Spinal cord (tissue), 10 donors: ENCODE data around the gene TSN. TPM values are rescaled to one million over a fixed set of nuclear protein-coding genes. Genes with fewer than 3 reads are reported as not detected.

Source experiments
- DNase-seq, 6 donors: peaks; one replicate each; pipeline versions ENCODE4 v3.0.0 to v3.0.0-alpha.2; 2013 to 2015; ENCODE audit warnings: low spot score in 6 of 6, low read depth in 4 of 6
- H3K27ac ChIP-seq: one replicate; pipeline ENCODE4 v1.5.1; 2013; ENCODE audit warnings: low read depth, low read length, control low read depth
- H3K27me3 ChIP-seq: one replicate; pipeline ENCODE4 v1.6.1; 2013; ENCODE audit warnings: low read length; ENCODE audit not compliant: control insufficient read depth, insufficient read depth
- H3K36me3 ChIP-seq: one replicate; pipeline ENCODE4 v1.6.1; 2013; ENCODE audit warnings: low read length; ENCODE audit not compliant: control insufficient read depth, insufficient read depth
- H3K4me1 ChIP-seq: one replicate; pipeline ENCODE4 v1.6.1; 2013; ENCODE audit warnings: low read length; ENCODE audit not compliant: control insufficient read depth, insufficient read depth
- H3K4me3 ChIP-seq: one replicate; pipeline ENCODE4 v1.5.1; 2013; ENCODE audit warnings: low read depth, low read length, control low read depth
- H3K9me3 ChIP-seq: one replicate; pipeline ENCODE4 v1.6.1; 2013; ENCODE audit warnings: low read length; ENCODE audit not compliant: control insufficient read depth, insufficient read depth
- WGBS: methylation state at CpG from one replicate; pipeline ENCODE4 v1.1.5; 2013; ENCODE audit warnings: missing lambda C conversion rate; ENCODE audit not compliant: insufficient coverage; 5-methylcytosine and 5-hydroxymethylcytosine counted together
- polyA plus RNA-seq, 2 donors: library from polyadenylated mRNA; unstranded; fragments of 120-200 nt; gene quantifications; one replicate each; pipeline ENCODE4 v1.2.1, GENCODE V29; 2013; ENCODE audit not compliant: insufficient read length in 2 of 2
- total RNA-seq, 2 donors: library from RNA; depleted of rRNA in 1 of 2; stranded (reverse); fragments of 120-200 nt in 1 of 2; fragments of >200 nt in 1 of 2; gene quantifications; one replicate each; pipeline versions ENCODE4 v1.2.3 to v1.2.4, GENCODE V29; 2013 to 2014
- donor health status: healthy.

Gene TSN
- total and polyA plus RNA-seq, 4 donors: 50.1 to 80.9 (median 66.4) TPM

- WGBS: no CpG with 5 or more reads among the region's 3 CpGs
- no peak overlapping the region for H3K27ac ChIP-seq
- H3K27me3 ChIP-seq: no peaks in the 10 kb centered on the region
- H3K36me3 ChIP-seq: no peaks in the 10 kb centered on the region
- H3K4me3 ChIP-seq: no peak overlapping the region
- H3K4me1 ChIP-seq: no peaks in the 10 kb centered on the region
- H3K9me3 ChIP-seq: peaks cover 2% of the 10 kb centered on the region
- no peak for DNase-seq
These were observed 35.8 kb downstream of the TSN start for GRCh38 chr2:121791290-121791689.

- H3K9me3 ChIP-seq: peaks cover 2% of the 10 kb centered on the region
- H3K4me1 ChIP-seq: no peaks in the 10 kb centered on the region
- no peak for DNase-seq
- H3K4me3 ChIP-seq: no peak overlapping the region
- no peaks in the 10 kb centered on the region for H3K27me3 ChIP-seq
- no peak overlapping the region for H3K27ac ChIP-seq
- H3K36me3 ChIP-seq: no peaks in the 10 kb centered on the region
- 28% methylated on average over 4 of the region's 6 CpGs for WGBS
These were observed 36.4 kb downstream of the TSN start for GRCh38 chr2:121791801-121792221.

- Histone ChIP-seq H3K27me3 (no peaks in the 10 kb centered on the region), H3K4me3 (no peak overlapping the region), H3K36me3 (no peaks in the 10 kb centered on the region), H3K9me3 (no peaks in the 10 kb centered on the region), H3K4me1 (no peaks in the 10 kb centered on the region), H3K27ac (no peak overlapping the region)
- no peak for DNase-seq
- 60% methylated on average over 1 of the region's 3 CpGs for WGBS
These were observed 38.4 kb downstream of the TSN start for GRCh38 chr2:121793816-121794215.

- Histone ChIP-seq H3K9me3 (no peaks in the 10 kb centered on the region), H3K4me1 (no peaks in the 10 kb centered on the region), H3K36me3 (no peaks in the 10 kb centered on the region), H3K27ac (no peak overlapping the region), H3K4me3 (no peak overlapping the region), H3K27me3 (no peaks in the 10 kb centered on the region)
- WGBS: 90% methylated on average over 3 of the region's 6 CpGs
- DNase-seq: no peak
These were observed 38.8 kb downstream of the TSN start for GRCh38 chr2:121794233-121794632.

- H3K36me3 ChIP-seq: no peaks in the 10 kb centered on the region
- no peak overlapping the region for H3K27ac ChIP-seq
- no peak for DNase-seq
- no peak overlapping the region for H3K4me3 ChIP-seq
- WGBS: 78% methylated on average over 3 of the region's 4 CpGs
- no peaks in the 10 kb centered on the region for H3K9me3 ChIP-seq
- H3K4me1 ChIP-seq: no peaks in the 10 kb centered on the region
- no peaks in the 10 kb centered on the region for H3K27me3 ChIP-seq
These were observed 40.8 kb downstream of the TSN start for GRCh38 chr2:121796239-121796638.

GRCh38 chr2:121798617-121799016 is 43.2 kb downstream of the TSN start:
- H3K27ac ChIP-seq: no peak overlapping the region
- H3K36me3 ChIP-seq: no peaks in the 10 kb centered on the region
- H3K27me3 ChIP-seq: no peaks in the 10 kb centered on the region
- H3K4me3 ChIP-seq: no peak overlapping the region
- no peaks in the 10 kb centered on the region for H3K4me1 ChIP-seq
- DNase-seq: no peak
- H3K9me3 ChIP-seq: peaks cover 4% of the 10 kb centered on the region
- 100% methylated on average over 1 of the region's 1 CpG for WGBS

- Histone ChIP-seq H3K4me3 (no peak overlapping the region), H3K27me3 (no peaks in the 10 kb centered on the region), H3K4me1 (peaks cover 3% of the 10 kb centered on the region), H3K36me3 (no peaks in the 10 kb centered on the region), H3K27ac (no peak overlapping the region), H3K9me3 (peaks cover 4% of the 10 kb centered on the region)
- 100% methylated on average over 1 of the region's 2 CpGs for WGBS
- DNase-seq: no peak
These were observed 46.5 kb downstream of the TSN start for GRCh38 chr2:121801916-121802315.

- no peak for DNase-seq
- Histone ChIP-seq H3K36me3 (no peaks in the 10 kb centered on the region), H3K4me3 (no peak overlapping the region), H3K4me1 (peaks cover 3% of the 10 kb centered on the region), H3K27me3 (no peaks in the 10 kb centered on the region), H3K9me3 (peaks cover 4% of the 10 kb centered on the region), H3K27ac (no peak overlapping the region)
- WGBS: no CpG with 5 or more reads among the region's 2 CpGs
These were observed 48.1 kb downstream of the TSN start for GRCh38 chr2:121803503-121803902.

GRCh38 chr2:121804340-121804739 is 48.9 kb downstream of the TSN start:
- 33% methylated on average over 4 of the region's 5 CpGs for WGBS
- no peaks in the 10 kb centered on the region for H3K27me3 ChIP-seq
- no peak overlapping the region for H3K4me3 ChIP-seq
- no peaks in the 10 kb centered on the region for H3K36me3 ChIP-seq
- H3K9me3 ChIP-seq: peaks cover 4% of the 10 kb centered on the region
- peaks cover 3% of the 10 kb centered on the region for H3K4me1 ChIP-seq
- peak in 2 of 6 donors; percentile 73 to 81 for DNase-seq
- H3K27ac ChIP-seq: no peak overlapping the region

- no peaks in the 10 kb centered on the region for H3K27me3 ChIP-seq
- H3K27ac ChIP-seq: no peak overlapping the region
- peaks cover 3% of the 10 kb centered on the region for H3K4me1 ChIP-seq
- H3K4me3 ChIP-seq: no peak overlapping the region
- no peak for DNase-seq
- no CpG with 5 or more reads among the region's 3 CpGs for WGBS
- H3K9me3 ChIP-seq: peaks cover 4% of the 10 kb centered on the region
- H3K36me3 ChIP-seq: no peaks in the 10 kb centered on the region
These were observed 49.7 kb downstream of the TSN start for GRCh38 chr2:121804997-121805765.
